ENCODE results near the gene ARHGEF33. TPM values are rescaled to one million over a fixed set of nuclear protein-coding genes. Genes with fewer than 3 reads are reported as not detected.

The ARHGEF33 gene
- polyA plus RNA-seq, 1 donor = 1.6 TPM

DNA sequence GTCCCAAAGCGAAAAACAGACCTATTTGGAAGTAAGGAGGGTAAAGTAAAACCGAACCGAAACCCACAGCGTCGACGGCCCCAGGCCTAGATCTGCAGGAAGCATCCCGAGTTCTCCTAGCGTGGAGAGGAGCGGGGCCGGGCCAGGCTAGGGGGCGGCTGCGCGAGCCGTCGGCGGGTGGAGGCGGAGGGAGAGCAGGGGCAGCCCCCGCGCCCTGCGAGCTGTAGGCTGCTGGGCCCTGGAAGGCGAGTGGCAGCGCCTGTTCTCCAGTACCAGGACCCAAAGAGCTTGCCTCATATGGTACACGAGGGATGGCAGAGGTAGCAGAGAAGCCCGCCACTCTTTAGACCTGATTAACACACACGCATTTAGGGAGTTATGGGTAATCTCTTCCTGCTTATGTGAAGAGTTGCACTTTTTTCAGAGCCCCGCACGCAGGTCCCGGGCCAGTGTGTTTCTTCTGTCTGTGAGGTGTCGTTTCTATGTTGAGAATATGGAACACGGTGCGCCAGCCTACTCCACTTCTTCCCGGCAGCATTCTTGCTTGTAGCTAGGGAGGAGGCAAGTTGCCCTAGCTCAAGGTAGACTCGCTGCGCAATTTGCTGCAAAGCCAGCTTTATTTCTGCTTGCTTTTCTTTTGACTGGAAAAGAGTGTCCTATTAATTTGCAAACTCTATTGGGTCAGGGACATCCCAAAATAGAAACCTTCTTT, 71.1 kb downstream of the ARHGEF33 start:
- no peak for DNase-seq

DNA sequence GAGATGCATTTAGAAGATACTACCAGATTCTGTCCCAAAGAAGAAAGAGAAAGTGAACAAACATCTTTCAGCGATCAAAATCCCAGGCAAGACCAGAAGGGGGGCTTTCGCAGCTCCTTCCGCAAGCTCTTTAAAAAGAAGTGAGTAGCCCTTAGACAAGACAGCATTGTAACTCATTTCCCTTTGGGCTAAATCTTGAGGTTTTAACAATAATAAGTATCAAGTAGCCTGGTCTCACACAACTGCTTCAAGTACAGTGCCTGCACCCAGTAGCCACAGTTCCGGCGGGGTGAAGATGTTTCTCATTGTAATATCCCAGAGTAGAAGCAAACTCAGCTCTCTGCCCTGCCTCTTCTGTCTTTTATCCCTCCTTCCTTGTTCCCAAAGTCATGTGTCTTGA, 76.3 kb downstream of the ARHGEF33 start:
- DNase-seq = no peak

- no peak for DNase-seq
These were observed 77.0 kb downstream of the ARHGEF33 start for GRCh38 chr2:38966678-38967077.

DNA sequence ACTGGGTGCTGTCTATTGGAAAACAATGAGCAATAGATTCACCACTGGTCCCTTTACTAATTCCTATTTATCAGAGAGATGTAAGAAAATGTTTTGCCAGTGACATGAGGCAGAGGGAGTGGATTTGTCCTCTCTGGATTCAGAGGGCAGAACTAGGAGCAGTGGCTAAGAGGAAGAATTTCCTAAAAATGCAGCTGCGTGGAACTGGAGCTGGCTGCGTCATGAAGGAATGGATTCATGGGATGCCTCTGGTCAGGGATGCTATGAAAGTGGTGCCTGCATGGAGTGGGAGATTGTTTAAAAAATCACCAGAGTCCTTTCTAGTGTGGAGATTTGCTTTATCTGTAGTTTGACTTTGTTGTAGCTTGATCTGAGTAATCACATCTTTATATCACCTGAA, 78.3 kb downstream of the ARHGEF33 start:
- DNase-seq = no peak

GRCh38 chr2:38971377-38971776, 81.7 kb downstream of the ARHGEF33 start:
- no peak for DNase-seq

DNA sequence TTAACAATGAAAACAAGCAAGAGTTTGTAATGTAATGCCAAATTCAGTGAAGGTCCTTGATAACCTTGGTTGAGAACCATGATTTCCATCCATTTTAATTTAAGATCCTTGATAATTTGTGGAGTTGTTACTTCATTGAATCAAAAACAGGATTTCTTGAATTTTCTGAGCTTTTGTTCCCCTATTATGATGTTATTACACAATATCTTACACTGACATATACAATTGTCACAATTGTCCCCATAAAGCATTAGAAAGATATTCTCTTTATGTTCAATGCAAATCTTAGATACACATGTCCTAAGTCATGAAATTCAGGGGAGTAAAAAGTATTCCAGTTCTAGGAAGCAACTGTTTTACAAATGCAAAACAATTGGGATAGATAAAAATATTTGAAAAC, 83.6 kb downstream of the ARHGEF33 start:
- DNase-seq = no peak

DNA sequence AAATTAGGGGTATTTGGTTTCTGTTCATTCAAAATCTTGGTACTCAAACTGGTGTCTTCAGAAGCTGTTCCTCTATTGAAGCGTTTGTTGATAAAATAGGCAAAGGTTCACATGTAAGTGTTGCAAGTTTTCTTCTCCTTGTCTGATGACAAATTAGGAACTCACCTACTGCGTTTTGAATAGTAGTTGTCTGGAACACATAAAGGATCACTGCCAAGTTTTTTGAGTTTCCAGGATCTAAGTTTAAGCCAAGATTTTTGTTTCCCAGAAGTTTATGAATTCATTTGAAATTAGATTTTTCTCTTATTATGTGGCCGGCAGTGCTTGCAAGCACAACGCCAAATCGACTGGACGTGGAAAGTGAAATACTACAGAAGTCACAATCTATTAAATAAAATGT, 85.4 kb downstream of the ARHGEF33 start:
- peak; percentile 23 for DNase-seq

DNA sequence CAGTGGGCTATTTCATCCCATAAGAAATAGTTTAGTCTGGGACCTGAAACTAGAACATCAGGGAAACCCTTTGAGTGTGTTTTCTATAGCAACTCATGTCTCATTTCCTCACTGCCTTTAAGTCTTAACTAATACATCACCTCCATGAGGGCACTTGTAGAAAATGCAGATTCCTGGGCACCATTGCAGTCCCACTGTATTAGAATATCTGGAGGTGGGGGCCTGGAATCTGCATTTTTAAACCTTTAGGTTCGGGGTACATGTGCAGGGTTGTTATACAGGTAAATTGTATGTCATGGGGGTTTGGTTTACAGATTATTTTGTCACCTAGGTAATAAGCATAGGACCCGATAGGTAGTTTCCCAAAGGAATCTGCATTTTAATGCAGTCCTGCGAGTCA, 87.4 kb downstream of the ARHGEF33 start:
- DNase-seq = no peak

DNA sequence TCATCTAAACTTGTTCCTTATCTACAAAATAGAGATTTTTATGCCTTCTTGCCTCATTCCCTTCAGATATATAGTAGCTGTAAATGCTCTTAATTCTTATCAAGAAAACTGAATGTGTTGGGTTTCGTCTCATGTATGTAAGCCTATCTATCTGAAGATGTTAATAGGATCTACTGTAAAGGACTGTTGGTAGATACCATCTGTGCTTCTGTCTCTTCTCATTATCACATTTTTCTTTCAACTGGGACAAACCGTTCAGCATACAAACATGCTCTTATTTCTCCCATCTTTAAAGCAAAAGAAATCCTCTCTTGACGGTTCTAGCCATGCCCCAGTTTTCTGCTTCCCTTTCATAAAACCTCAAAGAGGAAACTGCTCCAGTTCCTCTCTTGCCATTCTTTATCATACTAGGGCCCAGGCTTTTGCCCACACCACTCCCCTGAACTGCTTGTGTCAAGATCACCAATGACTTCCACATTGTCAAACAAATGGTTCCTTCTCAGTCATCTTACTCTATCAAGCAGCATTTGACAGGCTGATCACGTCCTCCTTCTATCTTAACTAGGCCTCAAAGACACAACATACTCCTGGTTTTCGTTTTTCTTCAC, 88.7 kb downstream of the ARHGEF33 start:
- no peak for DNase-seq

DNA sequence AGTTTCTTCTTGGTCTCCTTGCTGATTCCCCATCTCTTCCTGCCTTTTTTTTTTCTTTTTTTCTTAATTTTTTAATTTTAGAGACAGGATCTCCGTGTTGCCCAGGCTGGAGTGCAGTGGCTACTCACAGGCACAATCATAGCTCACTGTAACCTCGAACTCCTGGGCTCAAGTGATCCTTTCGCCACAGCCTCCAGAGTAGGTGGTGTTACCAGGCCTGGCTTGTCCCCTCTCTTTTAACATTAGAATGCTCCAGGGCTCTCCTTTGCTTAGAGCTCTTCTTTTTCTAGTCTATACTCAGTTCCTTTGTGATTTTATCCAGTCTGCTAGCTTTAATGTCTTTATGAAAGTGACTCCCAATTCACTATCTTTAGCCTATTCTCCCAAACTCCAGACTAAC, 89.2 kb downstream of the ARHGEF33 start:
- DNase-seq = no peak

DNA sequence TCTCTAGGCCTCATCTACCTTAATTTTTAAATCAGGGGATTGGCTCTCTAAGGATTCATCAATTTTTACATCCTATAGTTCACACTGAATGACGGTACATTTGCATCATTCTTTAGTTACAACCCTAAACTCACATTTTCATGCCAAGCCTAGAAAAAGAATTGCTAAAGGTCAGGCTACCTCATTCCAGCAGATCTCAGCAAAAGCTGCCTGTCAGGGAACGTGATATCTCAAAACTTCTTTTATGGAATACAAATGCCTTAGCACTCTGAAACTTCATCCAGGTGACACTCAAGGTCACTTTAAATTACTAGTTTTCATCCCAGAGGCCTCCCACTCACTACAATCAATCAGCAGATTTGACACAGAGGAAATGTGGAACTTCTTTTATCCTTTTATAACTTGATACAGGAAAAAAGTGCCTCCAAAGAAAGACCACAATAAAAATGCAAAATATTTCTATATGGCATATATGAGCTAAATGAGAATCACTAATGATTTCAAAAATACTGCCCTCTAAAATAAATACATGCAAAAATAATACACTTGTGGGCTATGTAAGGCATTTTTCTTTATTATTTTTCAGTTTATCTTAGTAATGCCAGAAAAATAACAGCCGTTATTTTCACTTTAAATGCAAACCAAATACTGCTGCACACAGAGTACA, 91.5 kb downstream of the ARHGEF33 start:
- DNase-seq = no peak

DNA sequence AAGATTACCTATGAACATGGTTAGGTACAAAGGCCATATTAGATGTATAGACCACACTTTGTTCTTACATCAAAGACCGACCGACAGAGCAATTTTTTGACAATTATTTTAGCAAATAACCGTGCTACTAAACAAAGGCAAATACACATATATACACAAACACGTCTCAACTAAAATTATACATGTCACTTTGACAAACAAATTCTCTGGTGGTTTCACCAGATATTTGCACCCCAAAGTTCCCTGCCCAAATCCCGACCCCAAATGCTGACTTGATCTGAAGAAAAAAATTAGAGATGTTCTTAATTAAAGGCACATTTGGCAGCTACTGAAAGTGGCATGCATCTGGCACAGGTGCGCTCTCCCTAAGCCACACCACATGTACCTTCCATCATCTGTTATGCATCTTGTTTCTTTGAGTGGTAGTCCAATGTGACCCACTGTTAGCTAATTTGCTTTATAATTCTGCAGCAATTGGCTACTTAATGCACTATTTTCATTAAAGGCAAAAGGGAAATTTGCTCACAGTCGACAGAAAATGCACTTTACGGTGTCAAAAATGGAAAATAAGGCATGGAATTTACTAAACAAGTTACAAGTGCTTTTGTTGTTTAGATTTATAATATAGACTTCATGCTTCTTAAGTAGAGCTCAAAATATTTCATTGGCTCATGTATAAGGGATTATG, 92.1 kb downstream of the ARHGEF33 start:
- no peak for DNase-seq

DNA sequence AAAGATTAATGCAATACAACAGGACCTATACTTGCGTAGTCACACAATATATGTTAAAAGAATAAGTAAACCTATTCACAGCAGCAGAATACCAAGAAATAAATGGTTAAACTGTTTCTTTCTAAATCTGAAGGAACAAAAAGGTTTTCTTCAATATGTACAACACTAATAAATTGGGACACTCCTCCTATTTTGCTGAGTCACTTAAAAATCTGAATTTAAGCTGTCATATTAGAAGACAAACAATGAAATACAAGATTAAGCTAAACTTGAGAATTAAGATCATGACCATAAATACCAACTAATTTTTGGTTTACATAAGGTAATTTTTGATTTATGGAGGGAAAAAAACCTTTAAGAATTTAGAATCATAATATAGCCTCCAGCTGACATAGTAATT, 92.8 kb downstream of the ARHGEF33 start:
- no peak for DNase-seq

- DNase-seq = no peak
These were observed 99.0 kb downstream of the ARHGEF33 start for GRCh38 chr2:38988716-38989115.

GRCh38 chr2:38991899-38992298, 102.2 kb downstream of the ARHGEF33 start:
- no peak for DNase-seq

DNA sequence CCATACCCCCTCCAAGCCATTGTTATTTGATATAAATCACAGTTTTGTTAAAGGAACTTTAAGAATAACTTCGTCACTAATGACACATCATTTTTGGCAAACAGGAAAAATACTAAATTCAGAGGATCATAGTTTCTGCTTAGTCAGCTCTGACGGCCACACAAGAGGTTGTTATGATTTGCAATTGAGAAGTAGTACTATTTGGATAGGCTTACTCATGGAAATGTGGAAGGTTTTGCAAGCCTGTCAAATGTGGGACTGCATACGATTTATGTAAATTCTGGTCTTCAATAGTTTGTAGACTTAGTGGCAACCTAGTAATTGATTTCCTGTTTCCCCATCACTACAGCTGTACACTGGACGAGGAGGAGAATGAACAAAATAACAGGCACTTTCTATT, 108.1 kb downstream of the ARHGEF33 start:
- DNase-seq = peak; percentile 11

DNA sequence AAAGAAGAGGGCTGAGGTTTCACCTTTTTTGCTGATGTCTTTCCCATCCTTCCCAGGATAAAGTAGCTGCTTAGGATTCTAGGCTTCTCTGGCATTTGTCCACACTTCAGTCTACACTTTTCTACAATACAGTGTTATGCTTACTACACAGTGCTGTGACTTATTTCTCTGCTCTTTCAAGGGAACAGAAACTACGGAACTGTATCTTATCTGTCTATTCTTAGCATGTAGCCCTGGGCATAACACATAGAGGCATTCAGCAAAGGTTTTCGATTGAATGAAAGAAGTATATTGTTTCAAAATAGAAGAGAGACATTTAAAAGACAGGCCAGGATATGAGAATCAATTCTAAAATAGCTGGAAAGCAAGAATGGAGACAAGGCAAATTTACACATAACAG, 110.9 kb downstream of the ARHGEF33 start:
- DNase-seq = no peak

GRCh38 chr2:39007875-39008504, 118.3 kb downstream of the ARHGEF33 start:
- DNase-seq = no peak

DNA sequence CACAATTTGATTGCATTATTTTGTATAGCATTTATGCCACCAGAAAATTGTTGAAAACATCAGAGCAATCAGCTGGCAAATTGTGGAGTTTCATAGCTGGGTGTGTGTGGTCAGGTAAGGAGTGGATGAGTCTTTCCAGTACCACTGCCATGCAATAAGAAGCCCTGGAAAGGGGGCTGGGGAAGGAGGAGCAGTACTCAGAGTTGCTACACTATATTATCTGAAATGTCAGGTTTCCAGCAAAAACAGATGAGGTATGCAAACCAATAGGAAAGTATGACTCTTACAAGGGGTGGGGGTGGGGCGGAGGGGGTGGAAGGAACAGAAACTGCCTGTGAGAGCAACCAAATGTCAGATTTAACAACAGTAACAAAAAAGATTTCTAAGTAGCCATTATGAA, 119.0 kb downstream of the ARHGEF33 start:
- no peak for DNase-seq

GRCh38 chr2:39013871-39014270, 124.2 kb downstream of the ARHGEF33 start:
- no peak for DNase-seq

- no peak for DNase-seq
These were observed 125.7 kb downstream of the ARHGEF33 start for GRCh38 chr2:39015424-39015823.

DNA sequence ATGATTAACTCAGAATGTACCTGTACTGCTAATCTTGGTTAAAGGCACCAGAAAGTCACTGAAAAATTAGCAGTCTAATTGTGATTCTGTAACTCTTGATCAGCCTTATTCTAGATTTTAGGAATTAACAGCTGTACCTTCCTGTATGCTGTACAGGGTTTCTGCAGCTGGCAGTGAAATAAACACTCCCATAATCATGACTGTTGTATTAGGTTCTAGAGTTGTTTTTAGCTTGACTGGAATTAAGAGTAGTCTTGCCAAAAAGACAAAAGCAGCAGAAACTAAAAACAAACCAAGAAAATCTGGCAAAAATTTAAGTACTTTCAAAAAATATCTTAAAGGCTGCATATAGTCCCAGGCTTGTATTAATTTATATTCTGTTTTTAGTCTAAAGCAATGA, 127.7 kb downstream of the ARHGEF33 start:
- peak; percentile 3 for DNase-seq

GRCh38 chr2:39018638-39019037, 129.0 kb downstream of the ARHGEF33 start:
- no peak for DNase-seq
